ENCODE data around the gene RPS6KA3. TPM values are rescaled to one million over a fixed set of nuclear protein-coding genes. Genes with fewer than 3 reads are reported as not detected.
"Not testable (repeated sequence)": the region's sequence is repeated elsewhere in the genome, so short reads cannot be mapped to it uniquely, and the experiment has no call there.

The RPS6KA3 gene
- total RNA-seq, 6 experiments from 2014 or later = 36.0 to 63.7 (median 44.7) TPM

DNA sequence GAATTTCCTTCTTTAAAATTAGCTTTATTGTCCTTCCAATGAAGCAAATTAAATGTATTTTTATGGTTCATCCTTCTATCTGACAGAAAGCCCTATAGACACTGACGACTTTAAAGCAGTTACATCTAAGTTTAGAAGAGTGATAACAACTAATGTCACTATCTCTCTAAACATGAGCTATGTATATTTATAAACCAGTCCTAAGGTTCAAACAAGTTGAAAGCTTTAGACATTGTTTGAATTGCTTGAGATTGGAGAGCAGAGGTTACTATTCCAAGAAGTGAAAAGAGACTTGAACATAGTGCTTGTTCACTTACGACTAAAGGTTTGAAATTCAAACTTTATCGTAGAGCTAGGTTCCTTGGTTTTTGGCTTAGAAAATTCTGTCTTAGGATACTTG is 94.8 kb downstream of the RPS6KA3 start:
- no peaks in the 10 kb centered on the region for H3K27me3 ChIP-seq
- no peaks in the 10 kb centered on the region for H3K9me3 ChIP-seq
- no peak overlapping the region for H3K27ac ChIP-seq
- WGBS (ENCODE audit: insufficient coverage, low coverage, low lambda C conversion rate, missing lambda C conversion rate) = 65% methylated on average over 3 of the region's 3 CpGs
- no peak overlapping the region for H3K4me3 ChIP-seq
- intact Hi-C loops (cut with DNase I) = no loop called here
- DNase-seq = no peak
- peaks cover 0 to 75% (median 1%) of the 10 kb centered on the region in 4 donors for H3K36me3 ChIP-seq
- H3K4me1 ChIP-seq = no peaks in the 10 kb centered on the region
- TF ChIP-seq, protein P1, sequence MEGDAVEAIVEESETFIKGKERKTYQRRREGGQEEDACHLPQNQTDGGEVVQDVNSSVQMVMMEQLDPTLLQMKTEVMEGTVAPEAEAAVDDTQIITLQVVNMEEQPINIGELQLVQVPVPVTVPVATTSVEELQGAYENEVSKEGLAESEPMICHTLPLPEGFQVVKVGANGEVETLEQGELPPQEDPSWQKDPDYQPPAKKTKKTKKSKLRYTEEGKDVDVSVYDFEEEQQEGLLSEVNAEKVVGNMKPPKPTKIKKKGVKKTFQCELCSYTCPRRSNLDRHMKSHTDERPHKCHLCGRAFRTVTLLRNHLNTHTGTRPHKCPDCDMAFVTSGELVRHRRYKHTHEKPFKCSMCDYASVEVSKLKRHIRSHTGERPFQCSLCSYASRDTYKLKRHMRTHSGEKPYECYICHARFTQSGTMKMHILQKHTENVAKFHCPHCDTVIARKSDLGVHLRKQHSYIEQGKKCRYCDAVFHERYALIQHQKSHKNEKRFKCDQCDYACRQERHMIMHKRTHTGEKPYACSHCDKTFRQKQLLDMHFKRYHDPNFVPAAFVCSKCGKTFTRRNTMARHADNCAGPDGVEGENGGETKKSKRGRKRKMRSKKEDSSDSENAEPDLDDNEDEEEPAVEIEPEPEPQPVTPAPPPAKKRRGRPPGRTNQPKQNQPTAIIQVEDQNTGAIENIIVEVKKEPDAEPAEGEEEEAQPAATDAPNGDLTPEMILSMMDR (IDR thresholded peaks at IDR 0.05) = no peak
- TF ChIP-seq POLR2A (IDR thresholded peaks at IDR 0.05) = no peak
- no peak for ATAC-seq

DNA sequence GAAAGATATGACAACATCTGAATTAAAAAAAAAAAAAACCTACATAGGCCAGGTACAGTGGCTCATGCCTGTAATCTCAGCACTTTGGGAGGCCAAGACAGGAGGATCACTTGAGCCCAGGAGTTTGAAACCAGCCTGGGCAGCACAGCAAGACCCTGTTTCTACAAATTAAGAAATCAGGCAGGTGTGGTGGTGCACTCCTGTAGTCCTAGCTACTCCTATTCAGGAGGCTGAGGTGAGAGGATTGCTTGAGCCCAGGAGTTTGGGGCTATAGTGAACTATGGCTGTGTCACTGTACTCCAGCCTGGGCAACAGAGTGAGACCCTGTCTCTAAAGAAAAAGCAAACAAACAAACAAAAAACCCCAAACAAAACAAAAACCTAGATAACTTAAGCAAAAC is 104.2 kb downstream of the RPS6KA3 start:
- H3K27ac ChIP-seq; H3K4me1 ChIP-seq; DNase-seq; H3K27me3 ChIP-seq; H3K4me3 ChIP-seq; H3K9me3 ChIP-seq; intact Hi-C loops (cut with DNase I); ATAC-seq: not testable (repeated sequence)
- H3K36me3 ChIP-seq = peaks cover 0 to 43% (median 0%) of the 10 kb centered on the region in 4 donors

DNA sequence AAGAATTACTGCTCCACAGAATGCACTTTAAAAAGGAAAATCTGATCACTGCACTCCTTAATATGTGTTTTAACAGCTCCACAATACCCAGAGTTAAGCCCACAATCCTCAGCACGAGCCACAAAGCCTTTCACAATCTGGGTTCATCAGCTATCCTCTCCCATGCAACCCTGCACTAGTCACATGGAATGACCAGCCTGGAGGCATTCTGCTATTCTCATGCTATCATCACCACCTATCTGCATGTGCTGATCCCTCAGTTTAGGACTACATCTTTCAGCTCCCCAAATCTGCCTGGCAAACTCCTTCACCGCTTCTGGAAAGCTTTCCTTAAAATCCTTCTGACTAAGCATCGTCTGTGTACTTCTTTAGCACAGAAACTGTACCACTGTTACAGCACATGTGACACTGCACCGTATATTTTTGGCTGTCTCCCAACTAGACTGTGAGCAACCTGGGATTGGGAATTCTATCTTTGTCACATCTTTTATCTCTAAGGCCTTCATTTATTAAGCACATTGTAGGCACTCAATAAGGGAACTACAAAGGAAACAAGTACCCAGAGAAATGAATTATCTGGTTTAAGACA is 106.8 kb downstream of the RPS6KA3 start:
- no peak overlapping the region for H3K27ac ChIP-seq
- TF ChIP-seq, protein P1 (IDR thresholded peaks at IDR 0.05) = no peak
- TF ChIP-seq POLR2A (IDR thresholded peaks at IDR 0.05) = no peak
- no peaks in the 10 kb centered on the region for H3K27me3 ChIP-seq
- H3K36me3 ChIP-seq = peaks cover under 1 to 51% (median 2%) of the 10 kb centered on the region in 4 donors
- H3K4me1 ChIP-seq = no peaks in the 10 kb centered on the region
- no peak overlapping the region for H3K4me3 ChIP-seq
- H3K9me3 ChIP-seq = peaks cover 0 to 4% (median 0%) of the 10 kb centered on the region in 4 donors
- ATAC-seq (no peak), DNase-seq (no peak)
- intact Hi-C loops (cut with DNase I) = no loop called here
- 66% methylated on average over 4 of the region's 4 CpGs for WGBS (ENCODE audit: insufficient coverage, low coverage, low lambda C conversion rate, missing lambda C conversion rate)

DNA sequence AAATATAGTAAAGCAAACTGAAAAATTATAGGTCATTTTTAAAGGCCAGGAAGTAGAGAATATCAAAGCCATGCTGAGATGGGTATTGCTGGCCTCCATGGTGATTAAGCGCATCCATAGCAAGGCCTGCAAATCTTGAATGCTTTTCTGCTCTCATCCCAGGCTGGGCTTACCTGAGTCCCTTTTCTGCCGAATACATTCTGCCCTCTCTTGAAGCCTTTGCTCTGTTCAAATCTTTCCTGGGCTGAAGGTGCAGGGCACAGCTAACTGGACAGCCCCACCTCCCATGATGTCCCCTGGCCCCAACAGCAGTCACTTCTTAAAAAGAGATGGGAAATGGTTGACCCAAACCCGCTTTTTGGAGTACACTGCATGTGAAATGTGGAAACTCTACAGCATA is 115.0 kb downstream of the RPS6KA3 start:
- Histone ChIP-seq H3K9me3 (no peaks in the 10 kb centered on the region), H3K27me3 (no peaks in the 10 kb centered on the region), H3K4me1 (peaks cover 0 to 8% (median 2%) of the 10 kb centered on the region in 4 donors), H3K27ac (no peak overlapping the region), H3K4me3 (no peak overlapping the region), H3K36me3 (peaks cover 2 to 37% (median 7%) of the 10 kb centered on the region in 4 donors)
- WGBS (ENCODE audit: insufficient coverage, low coverage, low lambda C conversion rate, missing lambda C conversion rate) = 79% methylated on average over 3 of the region's 3 CpGs
- no peak for ATAC-seq
- intact Hi-C loops (cut with DNase I) = no loop called here
- no peak for DNase-seq
- no peak for TF ChIP-seq POLR2A (IDR thresholded peaks at IDR 0.05)
- TF ChIP-seq, protein P1 (IDR thresholded peaks at IDR 0.05) = no peak

DNA sequence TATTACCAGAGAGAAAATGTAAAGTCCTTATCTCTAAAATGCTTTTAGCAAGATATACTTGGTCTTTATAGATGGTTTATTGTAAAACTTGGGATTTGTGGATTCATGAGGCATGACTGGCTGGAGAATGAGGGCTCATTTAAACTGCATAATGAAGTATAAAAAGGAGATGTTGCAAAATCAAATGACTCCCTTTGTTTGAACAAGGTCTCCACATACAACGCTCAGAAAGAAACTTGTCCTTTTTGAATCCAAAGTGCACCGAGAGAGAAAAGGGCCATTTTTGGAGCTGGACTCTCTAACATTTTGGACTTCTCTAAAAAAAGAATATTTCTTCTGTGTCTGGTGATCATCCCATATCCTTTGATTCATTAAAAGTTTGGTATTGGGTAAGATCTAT is 117.4 kb downstream of the RPS6KA3 start:
- intact Hi-C loops (cut with DNase I) = no loop called here
- Histone ChIP-seq H3K4me1 (peaks cover 0 to 8% (median 2%) of the 10 kb centered on the region in 4 donors), H3K27ac (peak overlapping the region in 2 of 3 donors; percentile 28 to 45), H3K9me3 (no peaks in the 10 kb centered on the region), H3K36me3 (peaks cover 0 to 13% (median 2%) of the 10 kb centered on the region in 4 donors), H3K4me3 (no peak overlapping the region), H3K27me3 (no peaks in the 10 kb centered on the region)
- no peak for DNase-seq
- no peak for TF ChIP-seq POLR2A (IDR thresholded peaks at IDR 0.05)
- TF ChIP-seq, protein P1 (IDR thresholded peaks at IDR 0.05) = no peak
- 20% methylated on average over 2 of the region's 2 CpGs for WGBS (ENCODE audit: insufficient coverage, low coverage, low lambda C conversion rate, missing lambda C conversion rate)
- ATAC-seq = peak; percentile 78 to 90 (median 90)

All from right lobe of liver (tissue), 6 donors.